GM23338 (cell line): Measurements from ENCODE around the gene NUDT13.

Experiments used
- CREB1 ChIP-seq: fragments of 250-450 bp; sonication (Bioruptor Pico); IDR thresholded peaks from 2 replicates; pipeline ENCODE4 v1.5.0; 2020; ENCODE audit warnings: low read depth, mild to moderate bottlenecking, moderate library complexity
- EZH2 ChIP-seq: fragments of 200-600 bp; sonication (generic); IDR thresholded peaks from one replicate; pipeline ENCODE4 v1.8.0; 2017; ENCODE audit warnings: antibody characterized with exemption, mild to moderate bottlenecking, low read depth; ENCODE audit not compliant: unreplicated experiment
- EZH2phosphoT487 ChIP-seq: fragments of 200-600 bp; sonication (generic); IDR thresholded peaks from one replicate; pipeline ENCODE4 v1.8.1; 2018; ENCODE audit warnings: antibody characterized with exemption; ENCODE audit not compliant: unreplicated experiment
- JUNB ChIP-seq: IDR thresholded peaks from one replicate; pipeline ENCODE4 v1.6.1; 2016; ENCODE audit warnings: antibody characterized with exemption; ENCODE audit not compliant: unreplicated experiment
- NANOG ChIP-seq: IDR thresholded peaks from 2 replicates; pipeline ENCODE4 v1.6.1; 2016; ENCODE audit warnings: antibody characterized with exemption, borderline replicate concordance
- POLR2AphosphoS5 ChIP-seq: IDR thresholded peaks from 2 replicates; pipeline ENCODE4 v1.6.1; 2016; ENCODE audit warnings: antibody characterized with exemption, low read depth
- STAT1 ChIP-seq: IDR thresholded peaks from one replicate; pipeline ENCODE4 v1.6.1; 2016; ENCODE audit warnings: antibody characterized with exemption; ENCODE audit not compliant: unreplicated experiment
- ZNF462 ChIP-seq: fragments of 250-450 bp; sonication (Bioruptor Pico); IDR thresholded peaks from 2 replicates; pipeline ENCODE4 v1.5.0; 2020; ENCODE audit warnings: mild to moderate bottlenecking, moderate library complexity
- TF ChIP-seq, protein P1 (sequence below), 2 experiments: fragments of 200-600 bp in 1 of 2; sonication (generic) in 1 of 2; conservative IDR thresholded peaks; 2 replicates each; pipeline versions ENCODE4 v1.5.1 to v1.6.1; 2016 to 2017; ENCODE audit warnings: antibody characterized with exemption in 2 of 2, low read depth in 2 of 2, mild to moderate bottlenecking in 2 of 2, moderate library complexity in 1 of 2
- TF ChIP-seq, protein P2 (sequence below): IDR thresholded peaks from one replicate; pipeline ENCODE4 v1.6.1; 2018; ENCODE audit warnings: antibody characterized with exemption; ENCODE audit not compliant: unreplicated experiment
- TF ChIP-seq, protein P3 (sequence below): IDR thresholded peaks from 2 replicates; pipeline ENCODE4 v1.6.1; 2016; ENCODE audit warnings: antibody characterized with exemption

DNA sequence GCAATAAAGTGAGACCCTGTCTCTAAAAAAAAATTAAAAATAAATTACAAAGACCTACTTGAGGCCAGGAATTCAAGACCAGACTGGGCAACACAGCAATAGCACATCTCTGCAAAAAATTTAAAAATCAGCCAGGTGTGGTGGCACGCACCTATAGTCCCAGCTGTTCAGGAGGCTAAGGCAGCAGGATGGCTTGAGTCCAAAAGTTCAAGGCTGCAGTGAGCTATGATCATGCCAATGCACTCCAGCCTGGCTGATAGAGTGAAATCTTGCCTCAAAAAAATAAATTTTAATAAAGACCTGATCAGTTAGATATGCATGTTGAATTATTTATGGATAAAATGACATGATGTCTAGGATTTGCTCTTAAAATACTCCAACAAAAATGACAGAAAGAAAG is 48.5 kb upstream of the NUDT13 start:
- TF ChIP-seq, protein P1, sequence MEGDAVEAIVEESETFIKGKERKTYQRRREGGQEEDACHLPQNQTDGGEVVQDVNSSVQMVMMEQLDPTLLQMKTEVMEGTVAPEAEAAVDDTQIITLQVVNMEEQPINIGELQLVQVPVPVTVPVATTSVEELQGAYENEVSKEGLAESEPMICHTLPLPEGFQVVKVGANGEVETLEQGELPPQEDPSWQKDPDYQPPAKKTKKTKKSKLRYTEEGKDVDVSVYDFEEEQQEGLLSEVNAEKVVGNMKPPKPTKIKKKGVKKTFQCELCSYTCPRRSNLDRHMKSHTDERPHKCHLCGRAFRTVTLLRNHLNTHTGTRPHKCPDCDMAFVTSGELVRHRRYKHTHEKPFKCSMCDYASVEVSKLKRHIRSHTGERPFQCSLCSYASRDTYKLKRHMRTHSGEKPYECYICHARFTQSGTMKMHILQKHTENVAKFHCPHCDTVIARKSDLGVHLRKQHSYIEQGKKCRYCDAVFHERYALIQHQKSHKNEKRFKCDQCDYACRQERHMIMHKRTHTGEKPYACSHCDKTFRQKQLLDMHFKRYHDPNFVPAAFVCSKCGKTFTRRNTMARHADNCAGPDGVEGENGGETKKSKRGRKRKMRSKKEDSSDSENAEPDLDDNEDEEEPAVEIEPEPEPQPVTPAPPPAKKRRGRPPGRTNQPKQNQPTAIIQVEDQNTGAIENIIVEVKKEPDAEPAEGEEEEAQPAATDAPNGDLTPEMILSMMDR (conservative IDR thresholded peaks at IDR 0.05; ENCODE audit: low read depth in 2 of 2), result no peak
- TF ChIP-seq, protein P2, sequence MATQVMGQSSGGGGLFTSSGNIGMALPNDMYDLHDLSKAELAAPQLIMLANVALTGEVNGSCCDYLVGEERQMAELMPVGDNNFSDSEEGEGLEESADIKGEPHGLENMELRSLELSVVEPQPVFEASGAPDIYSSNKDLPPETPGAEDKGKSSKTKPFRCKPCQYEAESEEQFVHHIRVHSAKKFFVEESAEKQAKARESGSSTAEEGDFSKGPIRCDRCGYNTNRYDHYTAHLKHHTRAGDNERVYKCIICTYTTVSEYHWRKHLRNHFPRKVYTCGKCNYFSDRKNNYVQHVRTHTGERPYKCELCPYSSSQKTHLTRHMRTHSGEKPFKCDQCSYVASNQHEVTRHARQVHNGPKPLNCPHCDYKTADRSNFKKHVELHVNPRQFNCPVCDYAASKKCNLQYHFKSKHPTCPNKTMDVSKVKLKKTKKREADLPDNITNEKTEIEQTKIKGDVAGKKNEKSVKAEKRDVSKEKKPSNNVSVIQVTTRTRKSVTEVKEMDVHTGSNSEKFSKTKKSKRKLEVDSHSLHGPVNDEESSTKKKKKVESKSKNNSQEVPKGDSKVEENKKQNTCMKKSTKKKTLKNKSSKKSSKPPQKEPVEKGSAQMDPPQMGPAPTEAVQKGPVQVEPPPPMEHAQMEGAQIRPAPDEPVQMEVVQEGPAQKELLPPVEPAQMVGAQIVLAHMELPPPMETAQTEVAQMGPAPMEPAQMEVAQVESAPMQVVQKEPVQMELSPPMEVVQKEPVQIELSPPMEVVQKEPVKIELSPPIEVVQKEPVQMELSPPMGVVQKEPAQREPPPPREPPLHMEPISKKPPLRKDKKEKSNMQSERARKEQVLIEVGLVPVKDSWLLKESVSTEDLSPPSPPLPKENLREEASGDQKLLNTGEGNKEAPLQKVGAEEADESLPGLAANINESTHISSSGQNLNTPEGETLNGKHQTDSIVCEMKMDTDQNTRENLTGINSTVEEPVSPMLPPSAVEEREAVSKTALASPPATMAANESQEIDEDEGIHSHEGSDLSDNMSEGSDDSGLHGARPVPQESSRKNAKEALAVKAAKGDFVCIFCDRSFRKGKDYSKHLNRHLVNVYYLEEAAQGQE, result no peak
- TF ChIP-seq EZH2, result no peak
- no peak for TF ChIP-seq ZNF462 (CRISPR knock-in tag)
- TF ChIP-seq CREB1 (CRISPR knock-in tag), result no peak
- no peak for TF ChIP-seq POLR2AphosphoS5
- TF ChIP-seq EZH2phosphoT487, result no peak
- TF ChIP-seq NANOG, result no peak
- TF ChIP-seq, protein P3, sequence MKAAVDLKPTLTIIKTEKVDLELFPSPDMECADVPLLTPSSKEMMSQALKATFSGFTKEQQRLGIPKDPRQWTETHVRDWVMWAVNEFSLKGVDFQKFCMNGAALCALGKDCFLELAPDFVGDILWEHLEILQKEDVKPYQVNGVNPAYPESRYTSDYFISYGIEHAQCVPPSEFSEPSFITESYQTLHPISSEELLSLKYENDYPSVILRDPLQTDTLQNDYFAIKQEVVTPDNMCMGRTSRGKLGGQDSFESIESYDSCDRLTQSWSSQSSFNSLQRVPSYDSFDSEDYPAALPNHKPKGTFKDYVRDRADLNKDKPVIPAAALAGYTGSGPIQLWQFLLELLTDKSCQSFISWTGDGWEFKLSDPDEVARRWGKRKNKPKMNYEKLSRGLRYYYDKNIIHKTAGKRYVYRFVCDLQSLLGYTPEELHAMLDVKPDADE, result no peak
- TF ChIP-seq STAT1, result no peak
- no peak for TF ChIP-seq JUNB
